Activated CD8-positive, alpha-beta memory T cell treated with anti-CD3 and anti-CD28 coated beads, Interleukin-2, amount 50 U/mL, for 4 hours (primary cell): ENCODE data around the gene KRTAP5-10.
"Not testable (repeated sequence)": the region's sequence is repeated elsewhere in the genome, so short reads cannot be mapped to it uniquely, and the experiment has no call there.

Experiments used
- DNase-seq: peaks from one replicate; pipeline ENCODE4 v3.0.0-alpha.2; 2020

KRTAP5-10 gene

GRCh38 chr11:71565263-71565662 lies at the start of gene KRTAP5-10:
TSS of gene KRTAP5-10 (plus strand) at chr11:71565563. CDS start at chr11:71565588, 25 bp downstream.
- no peak for DNase-seq

- no peak for DNase-seq
Observed at GRCh38 chr11:71518506-71519471, 46.6 kb upstream of the KRTAP5-10 start.

GRCh38 chr11:71519546-71519945 lies 45.8 kb upstream of the KRTAP5-10 start:
- DNase-seq, result no peak

- no peak for DNase-seq
Observed at GRCh38 chr11:71525188-71525937, 40.0 kb upstream of the KRTAP5-10 start.

GRCh38 chr11:71525938-71526495 lies 39.3 kb upstream of the KRTAP5-10 start:
- no peak for DNase-seq

- DNase-seq, result not testable (repeated sequence)
Observed at GRCh38 chr11:71526796-71527575, 38.4 kb upstream of the KRTAP5-10 start, which contains the start of gene KRTAP5-7. TSS of gene KRTAP5-7 (plus strand) at chr11:71527267. CDS start at chr11:71527301, 34 bp downstream.

GRCh38 chr11:71527576-71528210 lies 37.7 kb upstream of the KRTAP5-10 start:
- no peak for DNase-seq

- DNase-seq, result no peak
Observed at GRCh38 chr11:71530602-71531001, 34.8 kb upstream of the KRTAP5-10 start.

GRCh38 chr11:71532036-71532610 lies 33.2 kb upstream of the KRTAP5-10 start:
- no peak for DNase-seq

GRCh38 chr11:71534711-71535608 lies 30.4 kb upstream of the KRTAP5-10 start:
- DNase-seq, result not testable (repeated sequence)

- no peak for DNase-seq
Observed at GRCh38 chr11:71535825-71536224, 29.5 kb upstream of the KRTAP5-10 start.

- DNase-seq, result no peak
Observed at GRCh38 chr11:71537537-71537936, 27.8 kb upstream of the KRTAP5-10 start.

- not testable (repeated sequence) for DNase-seq
Observed at GRCh38 chr11:71537977-71538665, 27.2 kb upstream of the KRTAP5-10 start, which contains the start of gene KRTAP5-8. TSS of gene KRTAP5-8 (plus strand) at chr11:71538025. CDS start at chr11:71538056, 31 bp downstream.

- DNase-seq, result no peak
Observed at GRCh38 chr11:71538666-71538990, 26.7 kb upstream of the KRTAP5-10 start.

GRCh38 chr11:71539017-71539416 lies 26.3 kb upstream of the KRTAP5-10 start:
- DNase-seq, result no peak

GRCh38 chr11:71539971-71540370 lies 25.4 kb upstream of the KRTAP5-10 start:
- DNase-seq, result not testable (repeated sequence)

- DNase-seq, result not testable (repeated sequence)
Observed at GRCh38 chr11:71540521-71541304, 24.6 kb upstream of the KRTAP5-10 start.

GRCh38 chr11:71542382-71542781 lies 23.0 kb upstream of the KRTAP5-10 start:
- no peak for DNase-seq
